Neural cell (in vitro differentiated cells): ENCODE measurements around the gene CACTIN. TPM values are rescaled to one million over a fixed set of nuclear protein-coding genes. Genes with fewer than 3 reads are reported as not detected.

ENCODE experiments used
- H2AFZ ChIP-seq: fragments of 200-600, 300-800 bp; sonication (generic), shearing (Covaris generic); 2 replicates; pipeline ENCODE4 v1.6.0; 2014; ENCODE audit warnings: low read depth, mild to moderate bottlenecking, antibody characterized with exemption, low read length, moderate library complexity
- H3F3A ChIP-seq: fragments of 200-600 bp; shearing (Covaris generic); 2 replicates; pipeline ENCODE4 v1.6.1; 2016; ENCODE audit warnings: mild to moderate bottlenecking, moderate library complexity, mixed read lengths, antibody characterized with exemption, low read length; ENCODE audit not compliant: insufficient read depth, poor library complexity, severe bottlenecking
- H3K27ac ChIP-seq: fragments of 200-600, 300-800 bp; sonication (generic), shearing (Covaris generic); 2 replicates; pipeline ENCODE4 v1.5.1; 2014; ENCODE audit warnings: mild to moderate bottlenecking, low read length, moderate library complexity
- H3K27me3 ChIP-seq: fragments of 300-800, 200-600 bp; sonication (generic), shearing (Covaris generic); 2 replicates; pipeline ENCODE4 v1.6.0; 2014; ENCODE audit warnings: mild to moderate bottlenecking, low read depth, low read length, moderate library complexity; ENCODE audit not compliant: insufficient read depth
- H3K36me3 ChIP-seq: fragments of 300-800, 200-600 bp; sonication (generic), shearing (Covaris generic); 2 replicates; pipeline ENCODE4 v1.5.1; 2014; ENCODE audit warnings: mild to moderate bottlenecking, antibody characterized with exemption, low read length, moderate library complexity; ENCODE audit not compliant: insufficient read depth
- H3K4me2 ChIP-seq: fragments of 300-800, 200-600 bp; sonication (generic), shearing (Covaris generic); 2 replicates; pipeline ENCODE4 v1.6.0; 2014; ENCODE audit warnings: mild to moderate bottlenecking, low read length
- H3K4me3 ChIP-seq: fragments of 300-800, 200-600 bp; sonication (generic), shearing (Covaris generic); 2 replicates; pipeline ENCODE4 v1.5.1; 2014; ENCODE audit warnings: mild to moderate bottlenecking, low read length, moderate library complexity
- H3K79me2 ChIP-seq: fragments of 200-600 bp; shearing (Covaris generic); replicated peaks from 2 replicates; pipeline ENCODE4 v1.6.0; 2014; ENCODE audit warnings: mild to moderate bottlenecking, low read length, moderate library complexity; ENCODE audit not compliant: insufficient read depth
- H3K9ac ChIP-seq: fragments of 300-800, 200-600 bp; sonication (generic), shearing (Covaris generic); 2 replicates; pipeline ENCODE4 v1.6.1; 2016; ENCODE audit warnings: mild to moderate bottlenecking, low read length, mixed read lengths
- H3K9me2 ChIP-seq: fragments of 200-600 bp; shearing (Covaris generic); 2 replicates; pipeline ENCODE4 v1.6.1; 2016; ENCODE audit warnings: mild to moderate bottlenecking, low read length, mixed read lengths; ENCODE audit not compliant: insufficient read depth
- H3K9me3 ChIP-seq: fragments of 200-600, 300-800 bp; sonication (generic), shearing (Covaris generic); 2 replicates; pipeline ENCODE4 v1.6.1; 2016; ENCODE audit warnings: mild to moderate bottlenecking, mixed run types, low read length, moderate library complexity, mixed read lengths
- H4K20me1 ChIP-seq: fragments of 200-600 bp; shearing (Covaris generic); 2 replicates; pipeline ENCODE4 v1.6.1; 2016; ENCODE audit warnings: mild to moderate bottlenecking, mixed run types; ENCODE audit not compliant: insufficient read depth
- CTCF ChIP-seq: fragments of 450-650 bp; IDR thresholded peaks from 2 replicates; pipeline ENCODE4 v1.5.1; 2014; ENCODE audit warnings: antibody characterized with exemption, mild to moderate bottlenecking, moderate library complexity; ENCODE audit not compliant: poor library complexity, severe bottlenecking
- EP300 ChIP-seq: fragments of 450-650 bp; conservative IDR thresholded peaks from 2 replicates; pipeline ENCODE4 v1.6.1; 2014; ENCODE audit warnings: antibody characterized with exemption, mild to moderate bottlenecking, moderate library complexity; ENCODE audit not compliant: poor library complexity, severe bottlenecking
- EZH2 ChIP-seq: fragments of 200-600, 300-800 bp; shearing (Covaris generic), sonication (generic); IDR thresholded peaks from 2 replicates; pipeline ENCODE4 v1.6.1; 2014; ENCODE audit warnings: antibody characterized with exemption, low read length, borderline replicate concordance, mild to moderate bottlenecking; ENCODE audit not compliant: insufficient read depth, poor library complexity, severe bottlenecking
- MXI1 ChIP-seq: fragments of 450-650 bp; conservative IDR thresholded peaks from 2 replicates; pipeline ENCODE4 v1.6.1; 2014; ENCODE audit warnings: antibody characterized with exemption, mild to moderate bottlenecking; ENCODE audit not compliant: poor library complexity, severe bottlenecking
- POLR2AphosphoS5 ChIP-seq: IDR thresholded peaks from 2 replicates; pipeline ENCODE4 v1.6.1; 2012
- RAD21 ChIP-seq: fragments of 450-650 bp; conservative IDR thresholded peaks from 2 replicates; pipeline ENCODE4 v1.6.1; 2014; ENCODE audit warnings: antibody characterized with exemption, mild to moderate bottlenecking, moderate library complexity
- REST ChIP-seq: IDR thresholded peaks from 2 replicates; pipeline ENCODE4 v1.6.1; 2012; ENCODE audit warnings: borderline replicate concordance
- SMC3 ChIP-seq: fragments of 450-650 bp; conservative IDR thresholded peaks from 2 replicates; pipeline ENCODE4 v1.6.1; 2014; ENCODE audit warnings: antibody characterized with exemption, mild to moderate bottlenecking, moderate library complexity; ENCODE audit not compliant: poor library complexity
- TAF1 ChIP-seq: IDR thresholded peaks from 2 replicates; pipeline ENCODE4 v1.6.1; 2012; ENCODE audit warnings: low read depth
- polyA plus RNA-seq: library from polyadenylated mRNA; depleted of rRNA; stranded (reverse); fragments of >200 nt; gene quantifications from 2 replicates; pipeline ENCODE4 v1.2.3, GENCODE V29; 2014

CACTIN gene
- polyA plus RNA-seq, 1 donor from 2014 or later = 21.4 TPM

- Histone ChIP-seq H3K27me3 (no peaks in the 10 kb centered on the region), H3K27ac (no peak overlapping the region), H3K79me2 (peaks cover 11% of the 10 kb centered on the region), H4K20me1 (no peaks in the 10 kb centered on the region), H3K4me3 (peak overlapping the region; percentile 78), H2AFZ (no peak overlapping the region), H3K36me3 (no peaks in the 10 kb centered on the region), H3K9ac (no peak overlapping the region), H3F3A (no peaks in the 10 kb centered on the region), H3K4me2 (no peak overlapping the region), H3K9me2 (no peaks in the 10 kb centered on the region), H3K9me3 (no peaks in the 10 kb centered on the region)
- TF ChIP-seq MXI1 = no peak
- no peak for TF ChIP-seq CTCF
- no peak for TF ChIP-seq POLR2AphosphoS5
These were observed 747 bp upstream of the CACTIN start for GRCh38 chr19:3627351-3627723.

GRCh38 chr19:3625996-3626472 lies 556 bp downstream of the CACTIN start:
- H3F3A ChIP-seq = no peaks in the 10 kb centered on the region
- TF ChIP-seq EP300 = no peak
- no peak for TF ChIP-seq TAF1
- TF ChIP-seq MXI1 = no peak
- TF ChIP-seq POLR2AphosphoS5 = no peak
- TF ChIP-seq EZH2 = no peak
- TF ChIP-seq SMC3 = no peak
- TF ChIP-seq CTCF = no peak
- TF ChIP-seq RAD21 = no peak
- TF ChIP-seq REST = no peak
- H3K27ac ChIP-seq = peak overlapping the region; percentile 87
- no peaks in the 10 kb centered on the region for H3K27me3 ChIP-seq
- H3K4me2 ChIP-seq = peak overlapping the region; percentile 58
- peaks cover 11% of the 10 kb centered on the region for H3K79me2 ChIP-seq
- no peaks in the 10 kb centered on the region for H3K9me3 ChIP-seq
- no peaks in the 10 kb centered on the region for H4K20me1 ChIP-seq
- peak overlapping the region; percentile 78 for H3K4me3 ChIP-seq
- no peaks in the 10 kb centered on the region for H3K9me2 ChIP-seq
- no peaks in the 10 kb centered on the region for H3K36me3 ChIP-seq
- H2AFZ ChIP-seq = peak overlapping the region; percentile 53
- peak overlapping the region; percentile 70 for H3K9ac ChIP-seq
